Ishikawa (cell line): ENCODE measurements around the gene AMELY.

ENCODE experiments used
- CEBPB ChIP-seq: IDR thresholded peaks from 2 replicates; pipeline ENCODE4 v1.6.1; 2012
- EGR1 ChIP-seq: IDR thresholded peaks from 2 replicates; pipeline ENCODE4 v1.6.1; 2012
- EP300 ChIP-seq: IDR thresholded peaks from 2 replicates; pipeline ENCODE4 v1.6.1; 2012; ENCODE audit warnings: borderline replicate concordance
- FOXM1 ChIP-seq: IDR thresholded peaks from 2 replicates; pipeline ENCODE4 v1.6.1; 2012; ENCODE audit warnings: low read depth, borderline replicate concordance
- RAD21 ChIP-seq: IDR thresholded peaks from 2 replicates; pipeline ENCODE4 v1.6.1; 2012; ENCODE audit warnings: low read depth
- REST ChIP-seq: IDR thresholded peaks from 2 replicates; pipeline ENCODE4 v1.6.1; 2012; ENCODE audit warnings: low read depth, mild to moderate bottlenecking
- TAF1 ChIP-seq: IDR thresholded peaks from 2 replicates; pipeline ENCODE4 v1.6.1; 2012; ENCODE audit warnings: low read depth, mild to moderate bottlenecking
- TEAD4 ChIP-seq: IDR thresholded peaks from 2 replicates; pipeline ENCODE4 v1.6.1; 2012
- YY1 ChIP-seq: IDR thresholded peaks from 2 replicates; pipeline ENCODE4 v1.6.1; 2012; ENCODE audit warnings: low read depth
- ZBTB7A ChIP-seq: IDR thresholded peaks from 2 replicates; pipeline ENCODE4 v1.6.1; 2012; ENCODE audit warnings: low read depth

- no peak for TF ChIP-seq YY1
- no peak for TF ChIP-seq REST
- TF ChIP-seq RAD21, result no peak
- no peak for TF ChIP-seq EP300
- TF ChIP-seq TAF1, result no peak
- TF ChIP-seq EGR1, result no peak
- TF ChIP-seq FOXM1, result no peak
- TF ChIP-seq ZBTB7A, result no peak
- TF ChIP-seq CEBPB, result no peak
- TF ChIP-seq TEAD4, result no peak
Measured at GRCh38 chrY:6913362-6913761, 1.8 kb upstream of the AMELY start.
